HL-60 (cell line): ENCODE results near the gene ATP11A.

Experiments
- POLR2AphosphoS5 ChIP-seq: IDR thresholded peaks from 2 replicates; pipeline ENCODE4 v1.6.1; 2012; ENCODE audit warnings: low read depth
- TF ChIP-seq, protein P1 (sequence below): IDR thresholded peaks from one replicate; pipeline ENCODE4 v1.5.1; 2011; ENCODE audit warnings: low read length, control low read depth, inconsistent platforms; ENCODE audit not compliant: insufficient read depth

- TF ChIP-seq POLR2AphosphoS5 = no peak
- TF ChIP-seq, protein P1, sequence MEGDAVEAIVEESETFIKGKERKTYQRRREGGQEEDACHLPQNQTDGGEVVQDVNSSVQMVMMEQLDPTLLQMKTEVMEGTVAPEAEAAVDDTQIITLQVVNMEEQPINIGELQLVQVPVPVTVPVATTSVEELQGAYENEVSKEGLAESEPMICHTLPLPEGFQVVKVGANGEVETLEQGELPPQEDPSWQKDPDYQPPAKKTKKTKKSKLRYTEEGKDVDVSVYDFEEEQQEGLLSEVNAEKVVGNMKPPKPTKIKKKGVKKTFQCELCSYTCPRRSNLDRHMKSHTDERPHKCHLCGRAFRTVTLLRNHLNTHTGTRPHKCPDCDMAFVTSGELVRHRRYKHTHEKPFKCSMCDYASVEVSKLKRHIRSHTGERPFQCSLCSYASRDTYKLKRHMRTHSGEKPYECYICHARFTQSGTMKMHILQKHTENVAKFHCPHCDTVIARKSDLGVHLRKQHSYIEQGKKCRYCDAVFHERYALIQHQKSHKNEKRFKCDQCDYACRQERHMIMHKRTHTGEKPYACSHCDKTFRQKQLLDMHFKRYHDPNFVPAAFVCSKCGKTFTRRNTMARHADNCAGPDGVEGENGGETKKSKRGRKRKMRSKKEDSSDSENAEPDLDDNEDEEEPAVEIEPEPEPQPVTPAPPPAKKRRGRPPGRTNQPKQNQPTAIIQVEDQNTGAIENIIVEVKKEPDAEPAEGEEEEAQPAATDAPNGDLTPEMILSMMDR = no peak
Measured at GRCh38 chr13:112844411-112844810, 154.6 kb downstream of the ATP11A start.
